Measurements from ENCODE around the gene SDE2. TPM values are rescaled to one million over a fixed set of nuclear protein-coding genes. Genes with fewer than 3 reads are reported as not detected.
"Not testable (repeated sequence)": the region's sequence is repeated elsewhere in the genome, so short reads cannot be mapped to it uniquely, and the experiment has no call there.

The SDE2 gene
- total RNA-seq, 1 donor from 2014 or later = 21.5 TPM

- H3K27ac Mint-ChIP-seq = no peak overlapping the region
- no peak for TF ChIP-seq CTCF (IDR thresholded peaks at IDR 0.05; ENCODE audit: unreplicated experiment)
- no peaks in the 10 kb centered on the region for H3K36me3 Mint-ChIP-seq
- DNase-seq (ENCODE audit: low spot score in 2 of 2, unreplicated experiment in 2 of 2) = no peak
- H3K4me3 Mint-ChIP-seq = no peak overlapping the region
- no peaks in the 10 kb centered on the region for H3K9me3 Mint-ChIP-seq
- H3K4me1 Mint-ChIP-seq = no peaks in the 10 kb centered on the region
- H3K27me3 Mint-ChIP-seq (ENCODE audit: low read depth) = no peaks in the 10 kb centered on the region
These were observed 22.7 kb upstream of the SDE2 start for GRCh38 chr1:226021801-226022200.

GRCh38 chr1:226021401-226021800, 22.3 kb upstream of the SDE2 start:
- TF ChIP-seq CTCF (IDR thresholded peaks at IDR 0.05; ENCODE audit: unreplicated experiment) = no peak
- H3K4me3 Mint-ChIP-seq = no peak overlapping the region
- no peak for DNase-seq (ENCODE audit: low spot score in 2 of 2, unreplicated experiment in 2 of 2)
- H3K27me3 Mint-ChIP-seq (ENCODE audit: low read depth) = no peaks in the 10 kb centered on the region
- no peaks in the 10 kb centered on the region for H3K4me1 Mint-ChIP-seq
- no peaks in the 10 kb centered on the region for H3K36me3 Mint-ChIP-seq
- H3K27ac Mint-ChIP-seq = no peak overlapping the region
- H3K9me3 Mint-ChIP-seq = no peaks in the 10 kb centered on the region

- Mint-ChIP-seq H3K4me1 (no peaks in the 10 kb centered on the region), H3K27ac (no peak overlapping the region), H3K9me3 (no peaks in the 10 kb centered on the region), H3K27me3 (ENCODE audit: low read depth) (no peaks in the 10 kb centered on the region), H3K36me3 (no peaks in the 10 kb centered on the region), H3K4me3 (no peak overlapping the region)
- no peak for DNase-seq (ENCODE audit: low spot score in 2 of 2, unreplicated experiment in 2 of 2)
- TF ChIP-seq CTCF (IDR thresholded peaks at IDR 0.05; ENCODE audit: unreplicated experiment) = no peak
These were observed 20.4 kb upstream of the SDE2 start for GRCh38 chr1:226019572-226019971.

- H3K4me3 Mint-ChIP-seq = no peak overlapping the region
- no peak for DNase-seq (ENCODE audit: low spot score in 2 of 2, unreplicated experiment in 2 of 2)
- TF ChIP-seq CTCF (IDR thresholded peaks at IDR 0.05; ENCODE audit: unreplicated experiment) = no peak
- no peak overlapping the region for H3K27ac Mint-ChIP-seq
- no peaks in the 10 kb centered on the region for H3K9me3 Mint-ChIP-seq
- H3K27me3 Mint-ChIP-seq (ENCODE audit: low read depth) = peaks cover 2% of the 10 kb centered on the region
- no peaks in the 10 kb centered on the region for H3K4me1 Mint-ChIP-seq
- H3K36me3 Mint-ChIP-seq = no peaks in the 10 kb centered on the region
These were observed 17.9 kb upstream of the SDE2 start for GRCh38 chr1:226017070-226017469.

GRCh38 chr1:226009650-226010044, 10.5 kb upstream of the SDE2 start:
- H3K4me3 Mint-ChIP-seq = no peak overlapping the region
- peaks cover 2% of the 10 kb centered on the region for H3K27me3 Mint-ChIP-seq (ENCODE audit: low read depth)
- H3K27ac Mint-ChIP-seq = no peak overlapping the region
- H3K9me3 Mint-ChIP-seq = no peaks in the 10 kb centered on the region
- no peak for TF ChIP-seq CTCF (IDR thresholded peaks at IDR 0.05; ENCODE audit: unreplicated experiment)
- H3K4me1 Mint-ChIP-seq = peaks cover 3% of the 10 kb centered on the region
- no peaks in the 10 kb centered on the region for H3K36me3 Mint-ChIP-seq
- DNase-seq (ENCODE audit: low spot score in 2 of 2, unreplicated experiment in 2 of 2) = no peak

- not testable (repeated sequence) for H3K27ac Mint-ChIP-seq; H3K27me3 Mint-ChIP-seq (ENCODE audit: low read depth); H3K4me3 Mint-ChIP-seq; H3K36me3 Mint-ChIP-seq; DNase-seq (ENCODE audit: low spot score in 2 of 2, unreplicated experiment in 2 of 2); H3K4me1 Mint-ChIP-seq; H3K9me3 Mint-ChIP-seq
These were observed 8.2 kb upstream of the SDE2 start for GRCh38 chr1:226007126-226007892.
